HG03135 (cell line): ENCODE results near the gene APOB.

ENCODE experiments used
- ATAC-seq: cut with Tn5 transposase; IDR thresholded peaks from one replicate; pipeline ENCODE4 v1.9.1; 2021; ENCODE audit warnings: mild to moderate bottlenecking, moderate library complexity; ENCODE audit not compliant: unreplicated experiment

Gene APOB

DNA sequence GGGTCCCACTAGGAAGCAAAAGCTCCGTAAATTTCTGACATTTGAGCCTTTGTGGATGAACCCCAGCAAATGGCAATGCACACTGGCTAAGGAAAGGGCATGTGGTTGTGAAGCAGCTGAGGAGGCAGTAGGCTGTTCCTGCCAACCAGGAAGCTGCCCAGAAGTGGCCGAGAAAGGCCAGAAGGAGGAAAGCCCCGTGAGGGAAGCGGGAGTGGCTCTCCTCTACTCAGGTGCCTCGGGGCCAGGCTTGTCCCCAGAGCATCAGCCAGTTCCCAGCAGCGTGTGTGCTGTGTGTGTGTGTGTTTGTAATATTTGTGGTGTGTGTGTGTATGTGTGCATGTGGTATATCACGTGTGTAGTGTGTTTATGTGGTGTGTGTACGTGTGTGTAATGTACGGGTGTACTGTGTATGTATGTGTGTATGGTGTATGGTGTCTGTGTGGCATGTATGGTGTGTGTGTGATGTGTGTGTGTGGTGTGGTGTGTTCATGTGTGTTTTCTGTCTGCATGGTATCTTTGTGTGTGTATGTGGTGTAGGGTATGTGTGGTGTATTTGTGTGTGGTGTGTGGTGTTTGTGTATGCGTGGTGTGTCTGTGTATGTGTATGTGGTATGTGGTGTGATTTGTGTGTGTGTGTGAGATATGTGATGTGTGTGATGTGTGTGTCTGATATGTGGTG is 90.6 kb downstream of the APOB start:
- no peak for ATAC-seq
